Mammary epithelial cell (primary cell): ENCODE results near the gene NUMA1.

ENCODE experiments used
- CTCF ChIP-seq, 2 donors: IDR thresholded peaks in 1 of 2; conservative IDR thresholded peaks in 1 of 2; 2 replicates each; pipeline ENCODE4 v1.5.1; 2011 to 2012; ENCODE audit warnings: inconsistent platforms in 2 of 2, low read length in 2 of 2, mild to moderate bottlenecking in 2 of 2, control low read depth in 1 of 2, low read depth in 1 of 2; ENCODE audit not compliant: insufficient read depth in 1 of 2; ENCODE audit errors: extremely low read depth in 1 of 2
- EZH2 ChIP-seq: IDR thresholded peaks from 2 replicates; pipeline ENCODE4 v1.6.1; 2012; ENCODE audit warnings: low read length, inconsistent platforms, borderline replicate concordance

- no peak for TF ChIP-seq CTCF (conservative IDR thresholded peaks at IDR 0.05 in 1 of 2, IDR thresholded peaks at IDR 0.05 in 1 of 2; ENCODE audit: extremely low read depth in 1 of 2, insufficient read depth in 1 of 2, low read depth in 1 of 2, low read length in 2 of 2)
- no peak for TF ChIP-seq EZH2
Observed at GRCh38 chr11:72010529-72011233, 69.7 kb downstream of the NUMA1 start.
